Frontal cortex (tissue), 4 donors: ENCODE measurements around the gene CPED1. TPM values are rescaled to one million over a fixed set of nuclear protein-coding genes. Genes with fewer than 3 reads are reported as not detected.

Source experiments
- DNase-seq, 2 donors: peaks; one replicate each; pipeline ENCODE4 v3.0.0; 2012; ENCODE audit warnings: low spot score in 2 of 2
- FAIRE-seq: peaks from 2 replicates; lab custom pipeline; 2012; peaks lifted over from hg19 to GRCh38; lab: Jason Lieb, UNC
- total RNA-seq: library from RNA; depleted of rRNA; stranded (reverse); fragments of >200 nt; gene quantifications from one replicate; pipeline ENCODE4 v1.2.3, GENCODE V29; 2014
- donor health status: control.
- donor health status: control.
- donor health status: control.

Gene CPED1
- total RNA-seq, 1 donor from 2014 or later: 3.3 TPM

DNA sequence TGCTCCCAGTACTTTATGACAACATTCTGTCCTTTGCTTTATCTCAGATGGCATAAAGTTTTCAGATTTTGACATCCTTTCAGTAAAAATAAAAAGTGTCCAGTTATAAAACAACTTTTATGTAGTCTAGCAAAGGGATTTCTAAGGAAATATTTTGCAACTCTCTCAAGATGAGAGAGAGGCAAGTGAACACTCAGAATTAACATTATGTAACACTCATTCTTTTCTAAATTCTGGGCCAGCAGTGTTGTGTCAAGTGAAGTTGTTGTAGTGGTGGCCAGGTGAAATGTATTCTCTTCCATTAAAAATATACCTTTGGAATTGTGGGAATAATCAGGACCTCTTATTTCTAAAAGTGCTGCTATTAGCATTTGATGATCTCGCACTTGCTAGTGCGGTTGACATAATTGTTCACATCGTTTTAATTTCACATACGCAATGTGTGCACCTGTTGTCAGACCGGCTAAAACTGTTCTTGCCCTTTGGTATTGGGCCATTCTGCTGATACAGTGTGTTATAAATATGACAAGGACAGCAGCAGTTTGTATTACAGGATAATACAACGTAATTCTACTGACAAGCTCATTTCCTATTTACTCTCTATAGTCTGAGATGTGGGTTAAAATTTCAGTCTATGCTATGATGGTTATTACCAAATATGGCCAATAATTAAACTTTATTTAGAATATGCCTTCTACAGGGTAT, 23.8 kb downstream of the CPED1 start:
- no peak for DNase-seq
- FAIRE-seq: no peak

- FAIRE-seq (no peak), DNase-seq (no peak)
Observed at GRCh38 chr7:121012919-121013318, 24.4 kb downstream of the CPED1 start.

GRCh38 chr7:121015560-121015959, 27.0 kb downstream of the CPED1 start:
- no peak for FAIRE-seq

GRCh38 chr7:121016966-121017365, 28.5 kb downstream of the CPED1 start:
- FAIRE-seq: no peak
- no peak for DNase-seq

More at GRCh38 chr7:121015560-121015959, 27.0 kb downstream of the CPED1 start:
- DNase-seq: no peak

- no peak for FAIRE-seq
- no peak for DNase-seq
Observed at GRCh38 chr7:121017586-121017985, 29.1 kb downstream of the CPED1 start.

GRCh38 chr7:121019018-121019417, 30.5 kb downstream of the CPED1 start:
- no peak for FAIRE-seq
- DNase-seq: no peak

DNA sequence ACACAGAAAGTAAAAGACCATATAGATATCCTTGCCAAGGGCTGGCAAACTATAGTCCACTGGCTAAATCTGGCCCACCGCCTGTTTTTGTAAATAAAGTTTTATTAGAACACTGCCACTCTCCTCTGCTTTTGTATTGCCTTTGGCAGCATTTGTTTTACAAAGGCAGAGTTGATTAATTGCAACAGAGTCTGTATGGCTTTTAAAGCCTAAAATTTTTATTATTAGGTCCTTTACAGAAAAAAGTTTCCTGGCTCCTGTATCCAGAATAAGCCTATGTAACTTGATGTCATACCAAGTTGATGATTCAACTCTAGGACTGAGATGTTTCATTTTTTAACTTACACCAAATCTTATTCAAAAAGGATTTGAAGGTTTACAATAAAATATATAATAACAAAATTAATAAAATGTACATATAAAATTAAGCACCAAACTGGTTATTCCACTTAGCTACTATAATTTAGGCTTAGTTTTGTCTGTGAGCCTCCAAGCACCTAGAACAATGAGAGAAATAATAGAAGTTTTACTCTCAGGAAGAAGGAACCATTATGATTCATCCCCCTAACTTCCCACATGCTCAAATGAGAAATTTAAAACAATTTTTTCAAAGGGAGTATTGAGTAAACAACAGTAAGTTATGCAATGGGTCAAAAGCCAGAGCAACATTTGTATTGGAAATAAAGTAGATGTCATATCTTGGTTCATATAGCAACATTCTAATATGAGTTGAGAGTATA, 31.9 kb downstream of the CPED1 start:
- DNase-seq (no peak), FAIRE-seq (no peak)

DNA sequence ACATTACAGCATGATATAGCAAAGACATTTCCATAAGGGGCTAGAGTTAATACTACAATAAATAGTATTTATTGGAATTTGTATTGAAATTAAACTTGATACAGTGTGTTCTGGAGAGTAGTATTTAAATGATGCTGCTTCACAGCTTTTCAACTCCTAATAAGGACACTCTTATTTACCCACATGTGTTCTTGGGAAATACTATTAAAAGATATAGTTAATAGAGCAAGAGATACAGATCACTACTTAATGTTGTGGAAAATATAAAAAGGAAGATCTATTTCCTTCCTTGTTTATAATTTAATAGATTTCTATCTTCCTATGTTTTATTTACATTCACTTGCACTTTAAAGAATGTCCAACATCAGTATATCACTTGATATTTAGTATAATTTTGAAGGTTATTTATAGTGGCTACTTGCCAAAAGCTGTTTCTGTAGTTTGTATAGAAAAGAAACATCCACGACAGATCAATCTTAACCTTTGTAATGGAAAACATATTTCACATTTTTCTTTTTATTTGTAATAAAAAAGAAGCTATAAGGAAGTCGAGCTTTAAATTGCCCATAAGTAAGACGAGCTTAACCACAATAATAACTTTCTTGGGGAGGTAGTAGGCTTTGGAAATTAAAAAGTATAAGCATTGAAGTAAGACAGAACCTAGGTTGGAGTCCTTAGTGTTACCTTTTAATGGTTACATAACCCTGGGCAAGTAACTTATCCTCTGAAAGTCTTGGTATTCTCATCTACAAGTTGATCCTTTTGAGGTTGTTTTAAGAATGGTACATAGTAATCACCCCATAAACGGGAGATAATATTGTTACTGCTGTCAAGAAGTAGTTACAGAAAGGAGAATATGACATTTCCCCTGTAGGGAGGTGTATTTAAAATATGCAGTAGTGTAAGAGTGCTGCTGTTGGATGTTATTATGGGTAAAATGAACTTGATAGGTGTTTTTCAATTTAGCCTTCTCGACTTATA, 32.8 kb downstream of the CPED1 start:
- DNase-seq (no peak), FAIRE-seq (no peak)

DNA sequence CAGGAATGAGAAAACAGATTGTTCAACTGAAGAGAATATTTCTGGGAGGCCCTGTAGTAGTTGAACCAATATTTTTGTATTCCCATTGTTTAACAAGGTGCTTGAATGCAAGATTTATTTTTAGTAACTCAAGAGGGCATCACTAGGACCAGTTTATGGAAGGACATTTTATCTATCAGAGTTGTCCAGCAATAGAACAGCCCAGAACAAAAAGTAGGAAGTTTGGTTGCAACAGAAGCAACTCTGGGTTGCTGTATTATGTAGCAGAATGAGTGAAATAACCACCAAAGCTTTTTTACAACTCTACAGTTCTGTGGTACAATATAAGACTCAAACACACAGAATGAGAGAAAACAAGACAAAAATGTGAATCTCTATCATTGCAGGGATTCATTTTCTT, 34.7 kb downstream of the CPED1 start:
- DNase-seq: no peak
- no peak for FAIRE-seq

DNA sequence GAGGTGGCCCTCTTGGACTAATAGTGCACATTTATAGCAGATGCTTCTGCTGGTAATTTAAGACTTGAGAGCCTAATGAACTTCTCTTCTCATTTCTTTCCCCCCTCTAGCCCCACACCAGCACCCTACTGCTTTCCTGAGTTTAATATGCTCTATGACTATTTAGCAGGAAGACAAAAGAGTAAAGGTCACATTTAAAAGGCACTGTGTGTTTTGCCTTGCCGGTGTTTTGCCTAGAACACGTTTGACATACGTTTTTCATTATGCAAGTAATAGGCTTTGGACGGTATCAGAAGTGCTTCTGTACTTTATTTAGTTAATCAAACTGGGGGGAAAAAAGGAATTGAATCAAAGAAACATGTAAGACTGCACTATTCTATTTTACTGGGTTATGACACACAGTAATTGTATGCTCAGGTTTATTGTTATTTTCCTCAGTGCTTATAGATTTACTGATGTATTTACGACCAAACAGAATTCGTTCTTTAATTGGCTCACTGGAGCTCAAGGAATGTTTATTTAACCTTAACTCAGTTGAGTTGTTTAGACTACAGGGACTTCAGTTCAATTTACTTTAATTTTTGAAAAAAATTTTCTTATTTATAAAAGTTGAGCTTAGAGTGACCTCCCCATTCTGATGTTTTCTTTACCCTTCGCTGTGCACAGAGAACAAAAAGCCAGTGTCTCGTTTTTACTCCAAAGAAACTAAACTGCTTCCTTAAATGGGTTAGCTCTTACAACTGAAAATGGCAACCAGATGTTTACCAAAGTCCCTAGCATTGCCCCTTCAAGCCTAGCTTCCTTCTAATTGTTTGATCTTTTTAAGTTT, 35.4 kb downstream of the CPED1 start:
- no peak for DNase-seq
- no peak for FAIRE-seq

DNA sequence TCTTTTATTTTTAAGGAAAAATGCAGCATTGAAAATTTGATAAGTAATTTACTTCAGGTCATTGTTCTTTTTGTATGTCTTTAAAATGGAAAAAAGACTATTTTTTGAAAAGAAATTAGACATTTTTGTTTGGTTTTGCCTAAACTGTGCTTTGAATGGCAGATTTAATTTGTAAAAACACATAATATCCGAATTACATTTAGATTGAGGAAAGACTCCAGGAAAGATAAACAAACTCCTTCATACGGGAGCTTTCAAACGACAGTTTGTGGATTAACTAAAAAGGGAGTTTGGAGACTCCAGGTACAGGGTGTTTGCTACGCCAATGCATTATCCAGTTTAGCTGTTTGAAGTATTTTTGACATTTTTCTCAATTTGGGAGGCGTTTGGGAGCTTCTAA, 36.1 kb downstream of the CPED1 start:
- no peak for FAIRE-seq
- no peak for DNase-seq

GRCh38 chr7:121026159-121026558, 37.6 kb downstream of the CPED1 start:
- DNase-seq (no peak), FAIRE-seq (no peak)

- no peak for DNase-seq
- no peak for FAIRE-seq
Observed at GRCh38 chr7:121026577-121027111, 38.1 kb downstream of the CPED1 start.

DNA sequence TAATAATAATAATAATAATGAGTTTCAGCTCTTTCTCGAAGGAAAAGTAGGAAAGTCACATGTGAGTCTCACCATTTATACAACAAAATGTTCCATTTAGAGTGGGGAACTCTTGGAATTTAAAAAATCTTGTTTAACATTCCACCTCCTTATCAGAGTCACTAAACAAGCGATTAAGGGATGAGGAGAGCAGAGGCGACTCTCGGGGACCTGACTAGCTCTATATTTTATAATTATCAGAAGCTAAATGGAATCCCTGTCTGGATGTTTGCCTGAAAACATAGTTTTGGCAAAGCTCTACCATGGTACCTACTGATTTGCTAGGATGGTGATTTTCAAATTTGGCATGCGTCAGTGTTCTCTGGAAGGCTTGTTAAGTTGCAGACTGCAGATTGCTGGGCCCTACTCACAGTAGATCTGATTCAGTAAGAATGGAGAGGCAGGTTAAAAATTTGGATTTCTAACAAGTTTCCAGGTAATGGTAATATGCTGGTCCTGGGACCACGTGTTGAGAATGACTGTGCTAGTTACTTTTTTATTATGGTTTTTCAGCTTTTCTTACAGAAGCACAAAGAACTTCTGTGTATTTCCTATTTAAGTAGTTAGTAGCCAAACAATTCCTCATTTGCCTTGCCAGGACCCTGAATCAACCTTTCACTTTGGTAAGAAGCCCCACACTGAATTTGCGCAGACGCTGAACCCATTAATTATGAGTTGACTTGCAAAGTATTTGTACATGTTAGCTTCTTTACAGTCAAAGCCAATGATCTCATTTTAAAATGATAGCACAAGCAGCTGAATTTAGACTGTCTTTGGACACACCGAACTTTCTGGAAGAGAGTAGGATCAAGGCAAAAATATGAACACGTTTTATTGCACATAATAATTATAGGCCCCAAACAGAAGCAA, 39.5 kb downstream of the CPED1 start:
- DNase-seq (no peak), FAIRE-seq (no peak)

GRCh38 chr7:121029302-121029701, 40.8 kb downstream of the CPED1 start:
- FAIRE-seq: no peak
- no peak for DNase-seq

DNA sequence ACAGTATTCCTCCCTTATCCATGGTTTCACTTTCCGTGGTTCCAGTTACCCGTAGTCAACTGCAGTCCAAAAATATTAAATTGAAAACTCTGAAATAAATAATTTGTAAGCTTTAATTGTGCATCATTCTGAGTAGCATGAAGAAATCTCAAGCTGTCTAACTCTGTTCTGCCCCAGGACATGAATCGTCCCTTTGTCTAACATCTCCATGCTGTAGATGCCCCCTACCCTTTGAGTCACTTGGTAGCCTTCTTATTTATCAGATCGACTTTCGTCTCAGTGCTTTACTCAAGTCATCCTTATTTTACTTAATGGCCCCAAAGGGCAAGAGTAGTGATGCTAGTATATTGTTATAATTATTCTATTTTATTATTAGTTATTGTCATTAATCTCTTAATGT, 41.8 kb downstream of the CPED1 start:
- no peak for FAIRE-seq
- DNase-seq: no peak

GRCh38 chr7:121032645-121033460, 44.3 kb downstream of the CPED1 start:
- DNase-seq (no peak), FAIRE-seq (no peak)
